NB4 (cell line): Measurements from ENCODE around the gene ZBED4.

Experiments used
- DNase-seq: peaks from one replicate; pipeline ENCODE4 v3.0.0; 2010; ENCODE audit warnings: low read depth
- H3K4me3 ChIP-seq: one replicate; pipeline ENCODE4 v1.5.1; 2011; ENCODE audit warnings: mild to moderate bottlenecking, low read depth, low read length, moderate library complexity
- CTCF ChIP-seq: IDR thresholded peaks from one replicate; pipeline ENCODE4 v1.5.1; 2012; ENCODE audit warnings: low read depth, low read length
- MAX ChIP-seq: IDR thresholded peaks from 2 replicates; pipeline ENCODE4 v1.6.1; 2011; ENCODE audit warnings: low read depth, low read length
- MYC ChIP-seq: IDR thresholded peaks from 2 replicates; pipeline ENCODE4 v1.6.1; 2011; ENCODE audit warnings: low read depth, low read length
- POLR2A ChIP-seq: IDR thresholded peaks from 2 replicates; pipeline ENCODE4 v1.6.1; 2011; ENCODE audit warnings: mild to moderate bottlenecking; ENCODE audit not compliant: insufficient read length; ENCODE audit errors: extremely low read depth

The ZBED4 gene

GRCh38 chr22:49904040-49904369, 50.4 kb downstream of the ZBED4 start:
- DNase-seq, result no peak
- TF ChIP-seq MYC, result no peak
- no peak for TF ChIP-seq CTCF
- TF ChIP-seq MAX, result no peak
- TF ChIP-seq POLR2A, result no peak
- H3K4me3 ChIP-seq, result no peak overlapping the region

- DNase-seq, result no peak
- H3K4me3 ChIP-seq, result no peak overlapping the region
- TF ChIP-seq POLR2A, result no peak
- TF ChIP-seq MYC, result no peak
- TF ChIP-seq MAX, result no peak
- TF ChIP-seq CTCF, result no peak
Measured at GRCh38 chr22:49905465-49905864, 51.8 kb downstream of the ZBED4 start.

- H3K4me3 ChIP-seq, result no peak overlapping the region
- TF ChIP-seq MYC (no peak), POLR2A (no peak), CTCF (no peak), MAX (no peak)
- DNase-seq, result no peak
Measured at GRCh38 chr22:49906071-49906798, 52.6 kb downstream of the ZBED4 start.

GRCh38 chr22:49906799-49907290, 53.2 kb downstream of the ZBED4 start:
- H3K4me3 ChIP-seq, result no peak overlapping the region
- no peak for DNase-seq
- TF ChIP-seq MAX, result no peak
- no peak for TF ChIP-seq POLR2A
- TF ChIP-seq CTCF, result no peak
- TF ChIP-seq MYC, result no peak

GRCh38 chr22:49907807-49908206, 54.2 kb downstream of the ZBED4 start:
- no peak for TF ChIP-seq CTCF
- TF ChIP-seq MYC, result no peak
- no peak for TF ChIP-seq MAX
- TF ChIP-seq POLR2A, result no peak
- H3K4me3 ChIP-seq, result no peak overlapping the region
- DNase-seq, result no peak
